Loucy (cell line): ENCODE data around the gene TRRAP.

Experiments used
- H2AFZ ChIP-seq: fragments of 200-600 bp; sonication (generic); 2 replicates; pipeline ENCODE4 v1.6.0; 2016; ENCODE audit warnings: antibody characterized with exemption, mild to moderate bottlenecking, low read length, moderate library complexity
- H3F3A ChIP-seq: fragments of 200-600 bp; 2 replicates; pipeline ENCODE4 v1.6.0; 2016; ENCODE audit warnings: antibody characterized with exemption, low read depth, mild to moderate bottlenecking
- H3K27me3 ChIP-seq: fragments of 200-600 bp; sonication (generic); 2 replicates; pipeline ENCODE4 v1.6.1; 2014; ENCODE audit warnings: low read length, mild to moderate bottlenecking; ENCODE audit not compliant: insufficient read depth, poor library complexity, severe bottlenecking
- H3K36me3 ChIP-seq: fragments of 200-600 bp; sonication (generic); 2 replicates; pipeline ENCODE4 v1.6.1; 2016; ENCODE audit warnings: low read length; ENCODE audit not compliant: insufficient read depth
- H3K4me1 ChIP-seq: fragments of 200-600 bp; sonication (generic); 2 replicates; pipeline ENCODE4 v1.5.1; 2014; ENCODE audit warnings: low read length, mild to moderate bottlenecking; ENCODE audit not compliant: insufficient read depth, poor library complexity, severe bottlenecking
- H3K4me2 ChIP-seq: fragments of 200-600 bp; sonication (generic); 2 replicates; pipeline ENCODE4 v1.6.0; 2014; ENCODE audit warnings: antibody characterized with exemption, low read length, low read depth, mild to moderate bottlenecking; ENCODE audit not compliant: poor library complexity, severe bottlenecking
- H3K4me3 ChIP-seq: fragments of 200-600 bp; sonication (generic); 2 replicates; pipeline ENCODE4 v1.5.1; 2014; ENCODE audit warnings: low read length, mild to moderate bottlenecking, mixed read lengths; ENCODE audit not compliant: poor library complexity, severe bottlenecking
- H3K79me2 ChIP-seq: fragments of 200-600 bp; sonication (generic); 2 replicates; pipeline ENCODE4 v1.6.1; 2014; ENCODE audit warnings: low read length; ENCODE audit not compliant: insufficient read depth
- H3K9ac ChIP-seq: fragments of 200-600 bp; sonication (generic); 2 replicates; pipeline ENCODE4 v1.6.0; 2014; ENCODE audit warnings: mild to moderate bottlenecking, low read depth, low read length, moderate library complexity; ENCODE audit not compliant: poor library complexity, severe bottlenecking
- H3K9me2 ChIP-seq: fragments of 200-600 bp; sonication (generic); replicated peaks from 2 replicates; pipeline ENCODE4 v1.6.1; 2016; ENCODE audit warnings: low read depth, low read length, mixed read lengths
- H3K9me3 ChIP-seq: fragments of 200-600 bp; sonication (generic); 2 replicates; pipeline ENCODE4 v1.6.1; 2014; ENCODE audit warnings: mild to moderate bottlenecking, antibody characterized with exemption, low read length, low read depth; ENCODE audit not compliant: insufficient read depth
- H4K20me1 ChIP-seq: fragments of 200-600 bp; sonication (generic); 2 replicates; pipeline ENCODE4 v1.6.0; 2014; ENCODE audit warnings: antibody characterized with exemption, low read length, mild to moderate bottlenecking; ENCODE audit not compliant: insufficient read depth, poor library complexity, severe bottlenecking
- CTCF ChIP-seq: fragments of 200-600 bp; sonication (generic); conservative IDR thresholded peaks from 2 replicates; pipeline ENCODE4 v1.5.1; 2014; ENCODE audit warnings: mild to moderate bottlenecking, antibody characterized with exemption, low read length
- EZH2phosphoT487 ChIP-seq: fragments of 200-600 bp; IDR thresholded peaks from 2 replicates; pipeline ENCODE4 v1.6.1; 2018; ENCODE audit warnings: antibody characterized with exemption, mild to moderate bottlenecking, moderate library complexity, borderline replicate concordance

Gene TRRAP

GRCh38 chr7:98855610-98856422, 22.5 kb upstream of the TRRAP start:
- H4K20me1 ChIP-seq = no peaks in the 10 kb centered on the region
- no peak overlapping the region for H3K9ac ChIP-seq
- no peaks in the 10 kb centered on the region for H3F3A ChIP-seq
- TF ChIP-seq EZH2phosphoT487 (no peak), CTCF (no peak)
- H2AFZ ChIP-seq = no peak overlapping the region
- H3K27me3 ChIP-seq = no peaks in the 10 kb centered on the region
- no peak overlapping the region for H3K4me3 ChIP-seq
- no peaks in the 10 kb centered on the region for H3K9me3 ChIP-seq
- H3K4me2 ChIP-seq = no peak overlapping the region
- no peaks in the 10 kb centered on the region for H3K9me2 ChIP-seq
- H3K4me1 ChIP-seq = no peaks in the 10 kb centered on the region
- no peaks in the 10 kb centered on the region for H3K36me3 ChIP-seq
- H3K79me2 ChIP-seq = no peaks in the 10 kb centered on the region

- TF ChIP-seq CTCF (no peak), EZH2phosphoT487 (no peak)
- no peaks in the 10 kb centered on the region for H3K27me3 ChIP-seq
Observed at GRCh38 chr7:98860071-98860470, 18.3 kb upstream of the TRRAP start.

GRCh38 chr7:98862203-98862602, 16.1 kb upstream of the TRRAP start:
- Histone ChIP-seq H4K20me1 (no peaks in the 10 kb centered on the region), H3K79me2 (no peaks in the 10 kb centered on the region), H3K4me2 (no peak overlapping the region), H3K9me3 (no peaks in the 10 kb centered on the region), H3K36me3 (no peaks in the 10 kb centered on the region), H2AFZ (0 out of 2 replicates have a peak overlapping the region, but pooled peaks have one; percentile 49), H3K4me3 (no peak overlapping the region), H3K27me3 (no peaks in the 10 kb centered on the region), H3F3A (no peaks in the 10 kb centered on the region), H3K9me2 (no peaks in the 10 kb centered on the region), H3K4me1 (no peaks in the 10 kb centered on the region), H3K9ac (no peak overlapping the region)
- TF ChIP-seq EZH2phosphoT487 (no peak), CTCF (no peak)

More at GRCh38 chr7:98860071-98860470, 18.3 kb upstream of the TRRAP start:
- Histone ChIP-seq H3K79me2 (no peaks in the 10 kb centered on the region), H3K9me2 (no peaks in the 10 kb centered on the region), H4K20me1 (no peaks in the 10 kb centered on the region), H3K4me1 (no peaks in the 10 kb centered on the region), H3K9ac (no peak overlapping the region), H3F3A (no peaks in the 10 kb centered on the region), H3K4me3 (no peak overlapping the region), H2AFZ (no peak overlapping the region), H3K4me2 (no peak overlapping the region), H3K36me3 (no peaks in the 10 kb centered on the region), H3K9me3 (no peaks in the 10 kb centered on the region)
